Adrenal gland (tissue), 5 donors: Measurements from ENCODE around the gene KCP.

Experiments used
- CTCF ChIP-seq, 6 experiments: fragments of 450-650 bp in 4 of 6; fragments of 200-600 bp in 2 of 6; sonication (generic) in 1 of 6; IDR thresholded peaks; 1 replicate in 5 of 6; 2 replicates in 1 of 6; pipeline versions ENCODE4 v1.5.1 to v1.8.0; 2016 to 2021; ENCODE audit warnings: antibody characterized with exemption in 6 of 6, mild to moderate bottlenecking in 2 of 6, moderate library complexity in 1 of 6
- POLR2A ChIP-seq, 2 donors: fragments of 450-650 bp; IDR thresholded peaks; one replicate each; pipeline ENCODE4 v1.6.1; 2017; ENCODE audit warnings: antibody characterized with exemption in 2 of 2, mild to moderate bottlenecking in 2 of 2, moderate library complexity in 1 of 2
- donor health status: DM: no; HTN: no; CAD: no.

DNA sequence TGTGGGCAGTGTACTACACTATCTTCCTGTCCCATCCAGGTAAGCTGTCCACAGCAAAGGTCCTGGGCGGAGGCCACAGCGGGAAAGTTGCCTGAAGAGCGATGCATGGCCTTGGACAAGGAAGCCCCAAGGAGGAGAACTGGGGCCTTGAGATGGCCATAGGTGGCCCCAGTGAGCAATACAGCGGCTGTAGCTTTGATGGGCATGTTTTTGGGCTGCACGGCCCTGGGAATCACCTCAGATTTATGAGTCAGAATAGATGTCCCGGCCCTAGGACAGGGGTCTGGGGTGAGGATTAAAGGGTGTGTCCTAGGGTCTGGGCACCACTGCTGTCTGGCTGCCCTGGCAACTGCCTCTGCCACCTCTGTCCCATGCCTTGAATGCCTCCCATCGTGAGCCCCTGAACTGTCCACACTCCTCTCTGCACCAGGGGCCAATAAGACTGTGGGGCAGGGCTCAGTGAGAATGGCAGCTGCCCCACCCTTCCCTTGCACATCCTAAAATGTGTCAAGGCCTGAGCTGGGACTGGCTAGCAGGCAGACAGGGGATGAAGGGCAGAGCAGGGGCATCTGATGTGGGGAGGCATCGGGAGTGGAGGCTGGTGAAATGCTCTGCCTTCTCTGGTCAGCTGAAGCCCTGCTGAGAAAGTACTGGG lies 17.8 kb upstream of the KCP start:
- no peak for TF ChIP-seq CTCF (IDR thresholded peaks at IDR 0.05)
- TF ChIP-seq POLR2A (IDR thresholded peaks at IDR 0.05) = no peak
